ENCODE measurements around the gene CDA.
A peak's percentile ranks its signal among the peaks of the same experiment; 100 is the strongest.
"Not testable (repeated sequence)": the region's sequence is repeated elsewhere in the genome, so short reads cannot be mapped to it uniquely, and the experiment has no call there.

Gene CDA

DNA sequence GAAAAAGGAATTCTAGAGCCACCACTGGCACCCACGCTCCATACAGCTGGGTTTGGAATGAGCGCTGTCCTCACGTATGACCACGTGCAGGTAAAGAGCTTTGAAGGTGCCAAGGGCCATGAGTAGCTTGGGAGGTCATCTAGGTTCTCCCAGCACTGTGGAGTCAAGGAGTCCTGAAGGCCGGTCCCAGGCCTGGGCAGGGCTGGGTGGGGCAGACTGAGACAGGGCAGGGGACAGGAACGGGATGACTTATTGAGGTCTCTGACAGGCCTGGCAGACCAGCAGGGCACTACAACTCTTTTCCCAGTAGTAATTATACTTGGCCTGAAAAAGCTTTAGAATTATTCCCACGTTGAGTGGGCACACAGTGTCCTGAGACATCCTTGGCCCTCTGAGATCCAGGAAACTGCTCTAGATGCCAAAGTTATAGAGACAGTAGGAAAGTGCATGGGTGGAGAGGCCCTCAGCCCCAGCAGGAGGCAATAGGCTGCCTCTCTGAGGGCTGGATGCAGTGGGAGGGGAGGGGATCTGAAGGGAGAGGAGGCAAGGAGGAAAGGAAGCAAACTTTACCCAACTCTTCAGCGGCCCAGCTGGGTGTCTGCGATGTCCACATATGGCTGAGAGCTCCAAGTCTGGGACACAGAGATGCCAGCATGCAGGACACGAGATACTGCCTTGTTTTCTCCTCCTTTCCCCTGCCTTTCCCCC, 1.8 kb upstream of the CDA start:
- DNase-seq (ENCODE audit: low read depth) = no peak

DNA sequence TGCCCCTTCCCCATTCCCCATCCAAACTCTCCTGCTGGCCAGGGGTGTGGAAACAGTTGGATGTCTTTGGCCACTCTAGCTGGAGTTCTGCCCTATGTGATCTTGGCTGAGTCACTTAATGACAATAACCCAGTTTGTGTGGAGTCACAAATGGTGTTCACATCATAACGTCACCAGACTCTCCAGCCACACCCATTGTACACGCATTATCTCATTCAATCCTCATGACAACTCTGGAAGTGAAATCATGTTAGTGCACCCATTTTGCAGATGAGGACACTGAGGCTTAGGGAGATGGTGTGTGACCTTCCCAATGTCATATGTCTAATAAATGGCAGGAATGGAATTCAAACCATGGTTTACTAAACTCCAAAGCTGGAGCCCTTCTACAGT, 1.2 kb upstream of the CDA start:
- no peak for DNase-seq (ENCODE audit: low read depth)

DNA sequence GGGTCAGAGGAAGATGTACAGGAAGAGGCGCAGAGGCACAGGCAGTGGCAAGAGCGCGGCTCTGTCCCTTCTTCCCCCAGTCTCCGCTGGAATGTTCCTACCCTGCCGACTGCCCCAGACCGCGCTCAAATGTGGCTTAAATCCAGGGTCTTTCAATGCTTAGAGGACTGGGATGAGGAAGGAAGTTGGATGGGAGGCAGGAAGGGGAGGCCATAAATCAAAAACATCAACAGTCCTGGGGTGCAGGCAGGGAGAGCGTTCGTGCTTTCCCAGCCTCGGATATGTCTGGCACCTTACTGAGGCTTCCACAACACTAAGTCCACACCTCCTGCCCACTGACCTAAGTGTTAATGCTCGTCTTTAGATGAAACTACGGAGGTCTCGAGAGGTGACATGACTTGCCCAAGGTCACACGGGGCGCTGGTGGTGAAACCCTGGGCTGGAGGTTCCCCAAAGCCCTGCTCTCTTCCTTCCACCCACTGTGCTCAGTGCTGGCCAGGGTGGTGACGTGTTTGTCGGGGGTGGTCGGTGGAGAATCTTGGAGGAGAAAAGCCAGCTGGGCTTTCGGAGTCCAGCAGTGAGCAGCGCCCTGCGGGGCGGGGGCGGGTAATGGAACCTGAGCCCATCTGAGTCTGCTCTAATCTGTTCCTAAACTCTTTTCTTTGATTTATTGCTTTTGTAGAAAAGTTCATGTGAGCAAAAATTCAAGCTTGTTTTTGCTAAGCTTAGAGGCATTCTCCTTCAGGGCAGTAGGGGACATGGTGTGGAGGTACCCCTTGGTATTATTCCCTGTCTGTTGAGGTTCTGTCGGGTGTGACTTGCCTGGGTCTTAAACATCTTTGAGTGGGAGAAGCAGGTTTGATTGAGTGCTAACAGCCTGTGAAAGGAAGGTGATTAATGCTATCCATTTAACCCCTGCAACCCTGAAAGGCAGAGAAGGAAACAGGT, 708 bp downstream of the CDA start:
- DNase-seq (ENCODE audit: low read depth) = no peak

DNA sequence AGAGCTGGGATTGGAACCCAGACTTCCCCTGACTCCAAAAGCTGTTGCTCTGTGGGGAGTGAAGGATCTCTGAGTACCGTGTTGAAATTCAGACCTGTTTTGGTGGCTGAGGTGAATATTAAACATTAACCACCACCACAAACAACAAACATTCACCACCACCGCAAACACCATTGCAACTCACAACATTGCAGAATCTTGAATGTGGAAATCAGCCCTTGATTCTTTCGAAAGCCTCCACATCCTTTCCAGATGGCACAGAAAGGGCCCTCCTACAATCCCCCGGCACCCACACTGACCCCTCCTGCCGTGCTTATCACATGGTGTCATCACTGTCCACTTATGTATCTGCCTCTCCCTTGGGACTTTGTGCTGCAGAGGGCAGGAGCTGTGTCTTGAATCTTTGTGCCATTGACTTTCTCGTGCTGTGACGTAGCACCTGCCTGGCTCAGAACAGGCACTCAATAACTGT, 1.4 kb downstream of the CDA start:
- peak; percentile 63 for DNase-seq (ENCODE audit: low read depth)

DNA sequence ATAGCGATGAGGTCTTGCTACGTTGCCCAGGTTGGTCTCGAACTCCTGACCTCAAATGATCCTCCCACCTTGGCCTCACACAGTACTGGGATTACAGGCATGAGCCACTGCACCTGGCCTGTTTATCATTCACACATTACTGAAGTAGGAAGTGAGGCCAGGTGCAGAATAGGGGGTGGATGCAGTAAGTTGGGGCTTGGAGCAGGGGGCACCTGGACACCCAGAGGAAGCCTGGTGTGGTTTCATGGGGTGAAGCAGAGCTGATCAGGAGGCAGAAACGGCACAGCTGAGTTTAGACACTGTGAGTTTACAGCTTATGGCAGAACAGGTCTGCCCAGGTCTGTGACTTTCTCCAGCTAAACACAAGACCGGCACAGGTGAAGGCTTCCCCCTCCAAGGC, 4.9 kb downstream of the CDA start:
- no peak for DNase-seq (ENCODE audit: low read depth)

DNA sequence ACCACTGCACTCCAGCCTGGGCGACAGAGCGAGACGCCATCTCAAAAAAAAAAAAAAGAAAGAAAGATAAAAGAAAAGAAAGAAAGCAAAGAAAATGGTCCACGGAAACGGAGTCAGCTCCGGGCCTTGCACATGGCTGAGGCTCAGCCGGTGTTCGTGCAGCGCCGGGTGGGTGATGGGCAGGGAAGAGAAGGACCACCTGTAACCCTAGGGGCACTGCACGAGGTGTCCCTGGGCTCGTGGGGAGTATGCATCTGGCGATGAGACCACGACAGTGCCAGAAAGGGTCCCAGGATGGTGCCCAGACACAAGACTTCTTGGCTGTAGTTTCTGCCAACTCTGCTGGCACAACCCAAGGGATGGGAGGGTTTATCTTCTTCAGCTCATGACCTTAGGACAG, 5.8 kb downstream of the CDA start:
- no peak for DNase-seq (ENCODE audit: low read depth)

DNA sequence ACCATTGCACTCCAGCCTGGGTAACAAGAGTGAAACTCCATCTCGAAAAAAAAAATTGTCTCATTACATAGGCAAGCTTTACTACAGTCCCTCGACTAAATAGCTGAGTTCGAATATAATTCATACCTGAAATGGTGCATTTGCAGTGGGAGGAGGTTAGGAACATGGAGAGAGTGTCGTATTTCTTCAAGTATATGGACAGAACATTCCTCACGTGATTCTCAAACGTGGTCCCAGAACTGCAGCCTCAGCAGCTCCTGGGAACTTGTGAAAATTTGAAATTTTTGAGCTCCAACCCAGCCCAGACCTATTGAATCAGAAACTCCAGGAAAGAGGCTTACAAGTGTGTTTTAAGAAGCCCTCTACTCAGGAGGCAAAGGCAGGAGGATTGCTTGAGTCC, 7.2 kb downstream of the CDA start:
- no peak for DNase-seq (ENCODE audit: low read depth)

DNA sequence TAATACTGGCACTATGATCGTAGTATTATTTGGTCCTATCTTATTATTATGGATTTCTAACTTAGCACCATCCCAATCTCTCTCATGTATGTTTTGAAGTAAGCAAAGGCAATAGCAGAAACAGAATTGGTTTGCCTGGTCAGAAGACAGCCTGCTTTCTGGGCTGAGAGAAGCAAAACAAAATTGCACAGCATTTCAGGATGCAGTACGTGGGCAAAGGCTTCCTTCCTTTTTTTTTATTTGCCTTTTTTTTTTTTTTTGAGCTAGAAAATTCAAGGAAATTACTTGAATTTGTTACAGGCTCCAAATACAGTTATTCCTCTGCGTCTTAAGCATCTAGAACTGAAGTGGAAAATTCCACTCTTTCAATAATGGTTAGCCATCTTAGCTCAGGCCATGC, 8.8 kb downstream of the CDA start:
- no peak for DNase-seq (ENCODE audit: low read depth)

DNA sequence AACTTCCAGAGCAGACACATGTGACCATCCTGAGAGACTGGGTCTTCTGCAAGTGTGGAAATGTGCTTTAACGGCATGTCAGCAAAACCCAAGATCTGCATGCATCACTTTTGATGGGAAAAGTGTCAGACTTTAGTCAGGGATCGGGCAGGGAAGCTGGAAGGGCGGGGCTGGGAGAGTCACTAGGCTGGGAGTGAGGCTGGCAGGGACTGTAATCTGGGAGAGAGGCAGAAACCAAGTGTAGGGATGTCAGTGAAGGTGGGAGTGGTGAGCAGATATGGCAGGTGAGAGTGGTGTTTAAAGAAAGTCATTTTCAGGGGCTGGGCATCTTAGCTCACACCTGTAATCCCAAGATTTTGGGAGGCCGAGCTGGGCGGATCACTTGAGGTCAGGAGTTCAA, 11.3 kb downstream of the CDA start:
- DNase-seq (ENCODE audit: low read depth) = no peak

DNA sequence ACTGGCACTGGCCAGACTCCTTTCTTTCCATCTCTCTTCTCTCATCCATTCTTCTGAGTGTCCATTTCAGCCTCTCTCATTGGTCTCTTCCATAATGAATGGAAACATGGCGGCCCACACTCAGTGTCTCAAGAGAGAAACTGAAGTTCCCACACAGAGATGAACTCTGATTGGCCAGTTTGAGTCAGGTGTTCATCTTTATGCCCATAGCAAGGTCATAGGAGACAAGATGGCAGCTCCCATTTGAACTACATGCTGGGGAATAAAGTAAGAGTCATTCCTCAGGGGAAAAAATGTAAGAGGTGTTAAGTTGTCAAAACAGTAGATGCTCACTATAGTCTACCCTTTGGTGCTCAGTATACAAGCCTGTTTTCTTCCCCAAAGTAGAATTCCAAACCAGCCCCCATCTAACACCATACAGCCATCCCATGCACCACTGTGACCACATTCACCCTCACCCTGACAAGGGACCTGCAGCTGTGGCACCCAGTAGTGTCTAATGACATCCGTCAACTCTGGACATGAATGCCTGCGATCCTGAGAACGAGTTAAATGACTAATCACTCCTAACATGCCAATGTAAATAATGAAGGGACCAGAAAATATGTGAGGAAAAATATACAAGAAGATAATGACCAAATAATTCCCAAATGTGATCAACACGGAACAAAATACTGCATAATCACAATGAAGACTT, 12.4 kb downstream of the CDA start:
- no peak for DNase-seq (ENCODE audit: low read depth)

DNA sequence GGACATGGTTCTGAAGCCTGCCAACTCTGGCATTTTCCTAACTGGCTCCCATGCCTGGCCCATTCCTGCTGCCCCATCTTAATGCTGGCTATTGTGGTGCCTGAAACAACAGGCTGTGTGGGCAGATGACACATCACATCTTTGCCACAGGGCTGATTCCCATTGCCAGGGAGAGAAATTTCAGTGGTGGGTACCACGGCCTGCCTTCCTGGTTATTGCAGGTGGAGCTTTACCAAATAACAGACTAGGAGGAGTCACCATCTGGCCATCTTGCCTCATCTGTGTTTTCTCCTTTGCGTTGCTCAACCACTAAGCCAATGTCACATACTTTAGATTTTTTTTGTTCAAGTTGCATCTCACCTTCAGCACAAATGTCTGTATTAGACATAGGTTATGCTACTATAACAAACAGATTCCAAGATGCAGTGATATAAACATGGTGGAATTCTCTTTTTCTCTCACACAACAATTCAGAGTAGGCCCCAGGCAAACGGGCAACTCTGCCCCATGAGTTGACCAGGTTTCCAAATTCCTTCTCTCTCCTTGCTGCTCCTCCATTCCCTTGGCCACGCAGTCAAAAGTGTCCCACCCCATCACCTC, 14.1 kb downstream of the CDA start:
- DNase-seq (ENCODE audit: low read depth) = no peak

DNA sequence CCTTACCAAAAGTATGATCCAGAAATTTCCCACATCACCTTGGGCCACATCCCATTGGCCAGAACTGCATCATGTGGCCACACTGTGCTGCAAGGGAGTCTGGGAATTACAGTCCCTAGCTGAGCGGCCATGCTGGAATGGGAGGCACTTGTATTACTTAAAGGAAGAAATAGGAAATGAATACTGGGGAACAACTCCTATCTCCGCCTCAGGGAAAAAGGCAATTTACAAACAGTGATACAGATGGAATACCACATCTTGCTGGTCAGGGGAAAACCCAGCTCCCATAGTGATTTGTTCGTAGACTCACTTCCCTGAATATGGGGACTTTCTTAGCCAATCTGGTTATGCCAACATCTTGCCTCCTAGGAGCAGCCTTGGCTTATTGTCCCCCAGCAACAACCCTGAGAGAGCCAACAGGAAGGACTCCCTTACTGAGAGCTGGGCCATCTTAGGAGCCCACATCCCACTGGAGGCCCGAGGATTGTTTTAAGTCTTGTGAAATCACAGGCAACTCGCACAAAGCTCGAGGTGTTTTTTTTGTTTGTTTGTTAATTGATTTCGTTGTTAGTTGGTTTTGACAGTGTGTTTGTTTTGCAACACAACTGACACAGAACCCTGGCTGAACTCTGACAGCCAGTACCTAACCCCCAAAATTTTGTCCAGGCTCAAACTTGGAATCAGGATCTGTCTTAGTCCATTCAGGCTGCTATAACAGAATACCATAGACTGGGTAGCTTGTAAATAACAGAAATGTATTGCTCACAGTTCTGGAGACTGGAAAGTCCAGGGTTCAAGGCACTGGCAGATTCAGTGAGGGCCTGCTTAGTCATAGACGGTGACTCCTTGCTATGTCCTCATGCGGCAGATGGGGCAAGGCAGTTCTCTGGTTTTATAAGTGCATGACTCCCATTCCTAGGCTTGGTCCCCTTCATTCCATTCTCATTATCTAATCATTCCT, 14.9 kb downstream of the CDA start:
- peak; percentile 62 for DNase-seq (ENCODE audit: low read depth)

DNA sequence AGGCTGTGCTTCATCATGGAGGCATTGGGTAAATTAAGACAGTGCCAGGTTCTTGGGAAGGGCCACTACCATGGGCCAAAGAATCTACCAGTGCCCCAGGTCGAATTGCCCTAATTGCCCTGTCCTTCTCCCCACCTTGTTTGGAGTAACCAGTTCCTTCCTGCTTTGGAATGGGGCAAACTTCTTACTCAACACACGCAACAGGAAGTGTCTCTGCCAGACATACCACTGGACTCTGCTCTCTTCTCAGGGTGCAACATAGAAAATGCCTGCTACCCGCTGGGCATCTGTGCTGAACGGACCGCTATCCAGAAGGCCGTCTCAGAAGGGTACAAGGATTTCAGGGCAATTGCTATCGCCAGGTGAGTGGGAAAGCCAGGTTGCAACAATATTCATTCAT, 15.8 kb downstream of the CDA start:
- DNase-seq (ENCODE audit: low read depth) = no peak

DNA sequence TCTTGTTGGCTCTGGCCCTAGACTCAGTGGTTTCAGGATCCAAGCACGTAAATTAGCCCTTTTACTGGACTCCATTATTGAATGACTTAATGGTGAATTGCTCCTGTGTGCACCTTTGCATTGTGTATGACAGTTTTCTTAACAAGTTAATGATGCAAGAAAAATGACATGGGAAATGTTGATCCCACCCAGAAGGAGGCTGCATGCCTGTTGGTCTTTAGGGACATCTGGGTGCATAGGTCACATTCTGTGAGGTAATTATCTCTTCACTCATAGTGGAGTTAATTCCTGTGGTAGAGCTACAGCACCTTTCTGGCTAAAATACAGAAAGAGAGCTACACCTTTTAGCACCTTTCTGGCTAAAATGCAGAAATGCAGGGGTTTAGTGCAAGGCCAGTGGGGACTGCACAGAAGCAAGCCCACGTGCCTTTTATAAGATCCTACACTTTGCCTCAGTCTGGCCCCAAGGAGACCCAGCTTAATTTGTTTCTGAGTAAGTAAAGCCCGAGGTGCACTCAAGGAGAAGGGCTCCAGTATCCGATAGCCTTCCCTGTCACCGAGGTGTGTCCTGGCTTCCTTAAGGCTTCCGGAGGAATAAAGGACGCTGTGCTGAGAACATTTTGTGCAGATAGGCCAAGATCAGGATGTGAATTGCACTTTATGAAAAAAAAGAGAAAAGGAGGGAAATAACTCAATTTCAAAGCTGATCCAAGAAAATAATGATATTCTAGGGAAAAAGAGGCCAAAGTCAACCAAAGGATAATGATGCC, 18.1 kb downstream of the CDA start:
- not testable (repeated sequence) for DNase-seq (ENCODE audit: low read depth)

DNA sequence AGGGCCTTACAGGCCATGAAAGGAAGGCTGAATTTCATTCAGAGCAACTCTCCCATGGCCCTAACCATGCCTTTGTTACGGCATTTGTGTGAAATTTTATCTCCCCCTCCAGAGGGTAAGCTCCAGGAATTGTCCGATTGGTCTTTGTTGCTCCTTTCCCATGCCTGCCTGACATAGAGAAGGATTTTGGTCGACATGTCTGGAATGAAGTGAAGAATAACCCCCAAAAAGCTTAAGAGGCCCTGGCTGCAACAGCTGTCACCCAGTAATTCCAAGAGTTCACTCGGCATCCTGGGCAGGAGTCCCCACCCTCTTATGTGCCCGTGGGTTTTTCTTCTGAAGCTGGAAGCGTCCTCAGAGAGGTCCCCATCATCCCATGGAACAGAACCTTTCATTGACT, 20.6 kb downstream of the CDA start:
- DNase-seq (ENCODE audit: low read depth) = no peak

DNA sequence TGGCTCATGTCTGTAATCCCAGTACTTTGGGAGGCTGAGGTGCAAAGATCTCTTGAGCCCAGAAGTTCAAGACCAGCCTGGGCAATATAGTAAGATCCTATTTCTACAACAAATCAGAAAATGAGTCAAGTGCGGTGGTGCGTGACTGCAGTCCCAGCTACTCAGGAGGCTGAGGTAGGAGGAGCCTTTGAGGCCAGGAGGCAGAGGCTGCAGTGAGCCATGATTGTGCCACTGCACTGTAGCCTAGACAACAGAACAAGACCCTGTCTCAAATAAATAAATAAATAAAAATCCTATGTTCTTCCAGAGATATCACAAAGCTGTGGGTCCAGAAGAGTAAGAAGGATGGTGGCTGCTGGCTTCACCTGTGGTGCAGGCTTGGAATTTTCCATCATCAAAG, 22.1 kb downstream of the CDA start:
- no peak for DNase-seq (ENCODE audit: low read depth)

DNA sequence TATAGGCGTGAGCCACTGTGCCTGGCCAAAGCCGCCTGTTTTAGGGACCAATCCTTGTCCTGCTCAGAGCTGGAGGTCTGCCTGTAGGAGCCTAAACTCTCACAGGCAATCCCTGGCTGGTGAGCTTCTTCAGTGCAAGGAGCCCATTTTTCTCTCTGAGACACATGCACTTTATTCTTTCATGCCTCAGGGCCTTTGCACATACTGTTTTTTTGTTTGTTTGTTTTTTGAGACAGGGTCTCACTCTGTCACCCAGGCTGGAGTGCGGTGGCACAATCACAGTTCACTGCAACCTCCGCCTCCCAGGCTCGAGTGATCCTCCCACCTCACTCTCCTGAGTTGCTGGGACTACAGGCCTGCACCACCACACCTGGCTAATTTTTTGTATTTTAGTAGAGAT, 22.8 kb downstream of the CDA start:
- no peak for DNase-seq (ENCODE audit: low read depth)

DNA sequence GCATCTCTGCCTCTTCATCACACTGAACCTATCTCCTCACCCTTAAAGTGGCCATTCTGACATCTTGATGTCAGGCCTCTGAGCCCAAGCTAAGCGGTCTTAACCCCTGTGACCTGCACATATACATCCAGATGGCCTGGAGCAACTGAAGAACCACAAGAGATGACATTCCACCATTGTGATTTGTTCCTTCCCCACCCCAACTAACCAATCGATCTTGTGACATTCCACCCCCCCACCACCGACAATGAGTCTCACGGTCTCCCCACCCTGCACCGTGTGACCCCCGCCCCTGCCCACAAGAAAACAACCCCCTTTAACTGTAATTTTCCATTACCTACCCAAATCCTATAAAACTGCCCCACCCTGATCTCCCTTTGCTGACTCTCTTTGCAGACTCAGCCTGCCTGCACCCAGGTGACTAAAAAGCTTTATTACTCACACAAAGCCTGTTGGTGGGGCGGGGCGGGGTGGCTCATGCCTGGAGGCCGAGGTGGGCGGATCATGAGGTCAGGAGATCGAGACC, 23.4 kb downstream of the CDA start:
- DNase-seq (ENCODE audit: low read depth) = no peak

DNA sequence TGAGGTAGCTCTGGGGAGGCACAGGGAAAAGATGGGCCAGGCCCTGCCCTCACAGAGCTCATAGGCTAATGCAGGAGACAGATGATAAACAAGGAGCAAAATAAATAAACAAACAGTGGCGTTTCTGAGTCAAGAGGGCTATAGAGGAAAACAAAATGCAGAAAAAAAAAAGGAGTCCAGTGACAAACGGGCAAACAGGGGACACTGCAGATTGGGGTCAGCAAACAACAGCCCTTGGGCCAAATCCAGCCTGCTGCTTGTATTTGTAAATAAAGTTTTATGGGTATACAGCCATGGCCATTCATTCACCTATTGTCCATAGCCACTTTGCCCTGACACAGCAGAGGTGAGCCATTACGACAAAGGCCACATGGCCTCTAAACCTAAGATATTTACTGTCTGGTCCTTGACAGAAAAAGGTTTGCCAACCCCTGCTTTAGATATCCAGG, 25.3 kb downstream of the CDA start:
- no peak for DNase-seq (ENCODE audit: low read depth)
